Activated CD8-positive, alpha-beta memory T cell treated with anti-CD3 and anti-CD28 coated beads for 1 hour (primary cell): ENCODE measurements around the gene SYCP3.

Source experiments
- DNase-seq, 2 donors: peaks; one replicate each; pipeline ENCODE4 v3.0.0-alpha.2; 2020; ENCODE audit warnings: low read depth in 1 of 2; ENCODE audit errors: extremely low read depth in 1 of 2

SYCP3 gene

DNA sequence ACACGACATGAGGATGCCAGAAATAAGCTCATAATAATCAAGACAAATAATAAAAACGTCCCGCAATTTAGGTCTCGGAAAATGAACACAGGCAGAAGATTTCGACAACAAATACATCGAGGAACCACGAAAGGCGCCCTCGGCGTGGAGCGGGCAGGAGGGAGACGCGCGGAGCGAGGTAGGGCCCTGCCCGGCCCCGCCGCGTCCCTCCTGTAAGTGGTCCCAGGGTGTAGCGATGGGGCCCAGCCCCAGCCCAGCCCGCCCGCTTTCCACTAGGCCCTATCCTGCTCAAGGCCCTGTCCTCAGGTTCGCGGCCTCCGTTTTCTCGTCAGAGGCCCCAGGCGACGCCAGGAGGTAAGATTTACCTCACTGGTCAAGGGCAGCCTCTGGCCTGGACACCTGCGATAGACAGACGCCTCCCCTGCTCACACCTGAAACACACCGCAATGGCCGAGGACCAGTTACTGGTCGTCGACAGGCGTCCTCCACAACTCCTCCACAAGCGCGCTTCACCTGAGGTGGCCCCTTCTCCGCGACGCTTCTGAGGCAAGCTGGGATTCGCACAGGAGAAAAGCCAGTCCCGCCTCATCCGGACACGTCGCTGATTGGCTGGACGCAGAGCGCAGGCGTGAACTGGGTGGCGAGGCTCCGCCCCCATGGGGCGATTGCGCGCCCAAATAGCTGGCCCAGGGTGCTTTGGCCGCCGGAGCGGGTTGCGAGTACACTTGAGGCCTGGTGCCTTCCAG lies at the start of gene SYCP3:
Gene SYCP3 (minus strand): TSS at position 543 of the 746 bp plus-strand sequence. CDS start 1,527 bp downstream, outside the sequence.
- DNase-seq: no peak

DNA sequence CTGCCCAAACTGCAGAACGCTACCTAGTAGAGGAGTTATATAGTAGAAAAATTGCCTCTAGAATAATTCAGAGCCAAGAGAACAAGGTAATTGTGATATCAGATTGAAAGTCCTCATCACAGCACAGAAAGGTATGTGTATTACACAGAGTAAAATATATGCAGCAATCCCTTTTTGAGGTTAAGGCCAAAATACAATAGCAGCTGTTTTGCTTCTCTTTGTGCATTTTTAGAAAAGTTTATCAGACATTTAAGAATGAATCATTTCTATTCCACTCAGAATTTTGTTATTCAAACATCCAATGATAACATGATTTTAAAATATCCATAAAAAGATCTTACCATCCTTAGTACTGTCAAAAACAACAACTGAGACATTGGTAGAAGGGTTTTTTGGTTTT lies 46.4 kb upstream of the SYCP3 start:
- no peak for DNase-seq

DNA sequence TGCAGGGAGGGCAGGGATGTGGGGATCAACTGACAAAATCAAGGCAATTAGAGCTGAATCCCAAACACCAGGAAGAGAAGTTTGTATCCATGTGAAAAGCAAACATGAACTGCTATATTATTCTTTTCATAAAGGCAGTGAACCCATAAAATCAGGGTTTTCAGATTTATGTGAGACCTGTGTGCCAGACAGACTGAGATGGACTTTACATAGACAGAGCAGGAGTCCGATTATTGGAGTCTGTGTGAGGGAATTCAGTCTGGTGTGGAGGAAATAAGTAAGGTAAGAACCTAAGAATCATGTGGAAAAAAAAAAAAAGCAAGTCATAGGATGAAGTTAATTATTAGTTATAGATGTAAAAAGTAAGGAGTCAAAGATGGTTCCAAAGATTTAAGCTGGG lies 45.1 kb upstream of the SYCP3 start:
- no peak for DNase-seq

DNA sequence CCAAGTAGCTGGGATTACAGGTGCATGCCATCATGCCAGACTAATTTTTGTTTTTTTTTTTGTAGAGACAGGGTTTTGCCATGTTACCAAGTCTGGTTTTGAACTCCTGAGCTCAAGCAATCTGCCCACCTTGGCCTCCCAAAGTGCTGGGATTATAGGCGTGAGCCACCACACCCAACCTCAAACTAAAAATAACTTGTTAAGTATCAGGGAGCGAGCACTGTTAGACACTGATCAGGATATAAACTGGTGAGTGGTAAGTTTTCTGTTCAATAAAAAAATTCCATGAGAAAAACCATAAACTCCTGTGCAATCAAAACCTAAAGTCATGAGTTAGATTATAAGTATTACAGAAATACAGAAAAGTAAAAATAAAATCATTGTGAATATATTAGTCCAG lies 44.6 kb upstream of the SYCP3 start:
- DNase-seq: no peak

DNA sequence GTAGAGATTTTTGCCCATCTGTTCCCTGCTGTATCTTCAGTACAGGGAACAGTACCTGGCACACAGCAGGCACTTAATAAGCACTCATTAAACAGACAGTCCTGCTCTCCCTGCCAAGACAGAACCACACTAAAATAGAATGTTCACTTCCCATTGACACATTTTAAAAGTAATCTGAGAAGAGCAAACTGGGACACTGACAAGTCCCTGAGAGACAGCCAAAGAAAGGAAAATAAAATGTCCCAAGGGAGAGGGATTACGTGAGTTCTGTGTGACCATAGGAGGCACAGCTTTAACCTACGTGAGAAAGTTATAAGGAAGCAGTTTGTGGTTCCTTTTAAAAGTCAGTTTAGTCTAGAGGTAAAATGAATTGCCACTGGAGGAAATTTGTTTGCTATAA lies 43.9 kb upstream of the SYCP3 start:
- no peak for DNase-seq

DNA sequence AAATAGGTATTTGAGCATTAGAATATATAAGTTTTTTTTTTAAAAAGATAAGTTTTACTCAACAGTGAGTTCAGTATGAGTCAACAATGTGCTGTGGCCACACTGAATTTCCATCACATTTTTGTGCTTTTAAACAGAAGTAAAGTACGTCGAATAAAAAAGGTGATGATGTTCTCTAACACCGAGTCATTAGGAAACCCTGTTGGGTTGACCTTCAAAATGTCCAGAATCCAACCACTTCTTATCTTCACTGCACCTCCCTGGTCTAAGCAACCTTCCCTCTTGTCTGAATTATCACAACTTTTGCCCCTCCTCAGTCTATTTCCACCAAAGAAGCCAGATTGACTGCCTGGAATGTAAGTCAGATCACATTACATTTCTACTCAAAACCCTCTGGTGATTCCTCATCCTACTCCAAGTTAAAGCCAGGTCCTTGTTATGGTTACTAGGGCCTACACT lies 43.0 kb upstream of the SYCP3 start:
- no peak for DNase-seq

DNA sequence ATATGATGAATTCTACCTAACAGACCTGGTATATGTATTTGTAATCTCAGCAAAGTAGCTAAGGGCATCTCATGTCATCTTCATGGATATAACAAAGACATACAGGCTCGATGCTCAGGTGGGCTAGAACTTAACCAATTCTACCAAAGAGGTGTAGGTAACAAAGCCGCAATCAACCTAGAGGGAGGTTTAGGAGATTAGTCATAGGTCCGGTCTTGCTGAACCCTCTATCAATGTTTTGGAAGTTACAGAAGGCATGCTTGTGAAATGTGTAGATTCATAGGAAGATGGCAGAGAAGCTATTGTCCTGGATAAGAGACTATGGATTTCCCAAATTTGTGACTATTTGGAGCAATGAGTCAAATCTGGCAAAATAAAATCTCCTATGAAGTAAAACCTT lies 42.6 kb upstream of the SYCP3 start:
- DNase-seq: no peak

DNA sequence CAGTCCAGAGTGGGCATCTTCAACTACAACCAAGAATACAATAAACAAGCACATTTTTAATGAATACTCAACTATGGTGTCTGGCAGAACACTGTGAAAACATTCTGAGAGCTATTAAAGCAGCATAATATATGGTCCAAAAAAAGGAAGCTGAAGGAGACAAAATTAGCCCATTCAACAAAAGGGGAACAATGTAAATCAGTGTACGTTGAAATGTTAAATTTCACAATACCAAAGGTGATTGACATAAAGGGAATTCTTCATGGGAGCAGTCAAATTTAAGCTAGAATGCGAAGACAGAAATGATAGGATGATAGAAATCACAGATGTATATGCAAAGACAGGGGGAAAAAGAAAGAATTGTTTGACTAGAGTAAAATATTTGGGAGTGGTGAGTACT lies 41.3 kb upstream of the SYCP3 start:
- DNase-seq: no peak

DNA sequence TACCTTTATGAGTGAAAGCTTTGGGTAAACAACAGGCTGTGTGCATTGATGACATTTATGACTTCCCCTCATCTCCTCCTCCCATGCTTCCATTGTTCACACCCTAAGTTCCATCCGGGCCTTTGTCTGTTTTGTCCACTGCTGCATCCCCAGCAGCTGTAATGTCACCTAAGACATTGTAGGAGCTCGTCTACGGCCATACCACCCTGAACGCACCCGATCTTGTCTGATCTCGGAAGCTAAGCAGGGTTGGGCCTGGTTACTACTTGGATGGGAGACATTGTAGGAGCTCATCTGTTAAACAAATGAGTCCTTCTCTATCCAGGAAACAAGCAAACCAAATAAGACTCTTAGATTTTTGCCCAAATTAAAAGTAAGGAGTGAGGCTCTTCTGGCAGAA lies 40.4 kb upstream of the SYCP3 start:
- DNase-seq: no peak

DNA sequence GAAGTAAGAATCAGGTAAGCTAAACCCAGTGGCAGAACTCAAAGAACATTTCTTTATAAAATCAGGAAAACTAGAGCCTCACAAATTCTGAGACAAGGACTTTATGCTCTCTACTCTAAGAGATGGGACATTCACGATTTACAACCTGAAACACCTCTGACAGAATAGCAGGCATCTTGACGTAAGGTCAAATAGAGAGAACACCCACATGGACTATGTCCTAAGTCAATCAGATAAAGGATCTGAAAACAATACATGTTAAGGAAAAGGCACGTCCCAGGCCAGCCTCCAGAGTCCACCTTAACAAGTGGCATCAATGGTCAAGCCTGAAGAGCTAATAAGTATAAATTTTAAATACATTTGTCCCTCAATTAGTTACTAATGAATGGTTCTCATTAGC lies 39.9 kb upstream of the SYCP3 start:
- no peak for DNase-seq

DNA sequence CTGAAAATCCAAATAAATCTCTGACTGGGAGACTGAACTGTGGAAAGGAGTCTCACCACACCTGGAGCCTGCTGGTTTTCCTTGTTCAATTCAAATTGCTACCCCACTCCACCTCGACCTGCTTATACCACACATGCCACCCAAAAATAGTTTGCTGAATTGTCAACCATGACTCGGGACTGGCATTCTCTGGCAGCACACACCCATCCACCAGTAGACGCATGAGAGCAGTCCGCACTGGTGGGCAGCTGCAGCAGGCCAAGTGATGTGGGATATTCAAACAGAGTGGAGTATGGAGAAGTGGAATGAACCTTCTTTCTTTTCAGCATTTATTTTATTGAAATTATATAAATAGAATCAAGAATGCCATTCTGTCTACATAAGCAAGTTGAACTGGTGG lies 38.7 kb upstream of the SYCP3 start:
- no peak for DNase-seq

DNA sequence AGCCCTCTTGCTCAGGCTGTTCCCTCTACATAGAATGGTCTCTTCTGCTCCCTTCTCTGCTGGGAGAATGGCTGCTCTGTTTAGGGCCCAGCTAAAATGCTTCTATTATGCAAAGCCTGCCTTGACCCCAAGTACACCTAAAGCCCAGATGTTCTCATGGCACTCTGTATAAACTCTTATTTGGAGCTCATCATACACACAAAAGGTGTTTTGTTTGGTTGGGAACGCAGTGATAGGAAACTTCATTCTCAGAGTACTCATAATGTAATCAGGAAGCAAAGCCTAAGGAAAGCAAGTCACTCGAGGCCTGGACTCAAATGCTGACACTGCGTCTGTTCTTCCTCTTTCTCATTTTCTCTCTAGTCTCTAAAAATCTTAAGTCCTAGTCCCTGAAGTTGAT lies 38.2 kb upstream of the SYCP3 start:
- DNase-seq: no peak

DNA sequence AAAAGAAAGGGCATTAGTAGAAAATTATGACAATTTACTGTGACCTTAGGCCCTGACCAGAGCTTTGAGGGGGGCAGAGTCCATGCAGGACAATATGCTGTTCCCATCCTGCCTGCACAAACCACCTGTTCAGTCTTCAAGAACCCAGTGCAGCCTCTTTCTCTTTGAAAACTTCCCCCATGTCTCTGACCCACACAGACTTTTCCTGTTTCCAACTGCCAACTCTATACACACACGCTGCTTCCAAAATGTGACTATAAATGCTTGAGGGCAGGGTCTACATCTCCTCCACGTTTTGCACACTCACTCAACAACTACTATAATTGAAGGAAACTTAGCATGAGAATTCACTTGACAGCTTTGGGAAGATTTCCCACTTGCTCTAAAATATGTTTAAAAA lies 36.6 kb upstream of the SYCP3 start:
- DNase-seq: no peak

DNA sequence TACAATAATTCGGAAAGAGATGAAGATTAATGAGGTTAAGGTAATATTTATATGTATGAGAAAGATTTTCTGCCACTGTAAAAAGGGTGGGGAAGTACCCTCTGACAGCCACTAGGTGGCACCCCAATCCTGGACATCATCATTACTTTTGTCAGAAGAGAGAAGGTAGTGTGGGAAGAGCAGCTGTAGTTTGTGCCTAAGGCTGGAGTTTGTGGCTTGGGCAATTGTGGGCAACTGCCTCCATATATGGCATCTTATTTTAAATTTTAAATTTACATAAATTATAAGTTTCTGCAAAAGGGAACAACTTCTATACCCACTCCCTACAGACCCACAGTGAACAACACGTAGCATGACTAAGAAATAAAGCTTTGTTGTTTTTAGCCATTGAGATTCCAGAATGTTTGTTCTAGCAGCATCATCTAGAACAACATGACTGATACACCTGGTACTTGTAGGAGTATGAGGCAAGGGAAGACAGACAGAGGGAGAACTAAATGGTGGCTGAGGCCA lies 34.4 kb upstream of the SYCP3 start:
- DNase-seq: peak; percentile 26 to 51

DNA sequence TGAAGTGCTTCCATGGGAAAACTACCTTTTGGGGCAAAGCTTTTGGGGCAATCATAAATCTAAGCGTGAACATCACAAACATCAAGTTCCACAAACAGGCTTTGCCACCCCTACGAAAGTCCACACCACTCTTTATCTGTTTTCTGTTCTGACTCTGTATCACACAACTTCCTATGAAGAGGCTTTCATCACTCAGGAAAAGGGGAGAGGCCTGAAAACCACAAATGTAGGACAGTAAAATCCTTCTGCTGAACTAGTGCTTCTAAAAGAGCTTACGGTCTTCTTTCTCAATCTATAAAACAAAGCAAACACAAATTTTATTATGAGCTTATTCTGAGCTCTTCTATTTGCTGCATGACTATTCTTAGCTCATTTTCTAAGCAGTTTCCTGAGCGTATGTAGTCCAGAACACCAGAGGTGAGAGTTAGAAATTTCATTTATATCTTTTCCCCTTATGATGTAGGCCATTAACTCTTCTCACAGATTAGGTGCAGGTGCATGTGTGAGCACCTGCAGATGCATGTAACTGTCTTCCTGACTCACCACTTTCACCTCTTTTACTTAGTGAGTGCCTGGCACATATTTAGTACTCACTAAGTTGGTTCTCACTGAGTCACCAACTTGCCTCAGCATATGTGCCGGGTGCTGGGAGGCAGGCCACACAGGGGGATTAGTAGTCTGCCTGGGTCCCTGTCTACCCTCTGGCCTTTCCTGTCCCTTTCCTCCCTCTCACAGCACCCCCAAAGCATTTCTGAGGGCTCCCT lies 32.9 kb upstream of the SYCP3 start:
- DNase-seq: no peak

DNA sequence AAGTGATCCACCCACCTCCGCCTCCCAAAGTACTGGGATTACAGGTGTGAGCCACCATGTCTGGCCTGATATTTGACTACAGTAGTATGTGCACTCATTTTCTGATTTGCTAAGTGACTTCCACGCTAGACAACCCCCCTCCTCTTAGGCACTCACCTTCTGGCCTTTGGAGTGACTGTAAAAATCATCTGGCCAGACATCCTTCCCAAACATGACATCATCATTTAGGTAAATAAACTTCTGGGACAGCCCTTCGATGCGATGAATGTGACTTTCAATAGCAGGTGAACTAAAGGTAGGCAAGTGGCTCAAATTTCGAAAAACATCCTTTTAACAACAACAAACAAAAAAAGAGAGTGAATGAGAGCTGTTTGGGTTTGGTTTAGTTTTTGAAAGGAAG lies 30.6 kb upstream of the SYCP3 start:
- DNase-seq: no peak

DNA sequence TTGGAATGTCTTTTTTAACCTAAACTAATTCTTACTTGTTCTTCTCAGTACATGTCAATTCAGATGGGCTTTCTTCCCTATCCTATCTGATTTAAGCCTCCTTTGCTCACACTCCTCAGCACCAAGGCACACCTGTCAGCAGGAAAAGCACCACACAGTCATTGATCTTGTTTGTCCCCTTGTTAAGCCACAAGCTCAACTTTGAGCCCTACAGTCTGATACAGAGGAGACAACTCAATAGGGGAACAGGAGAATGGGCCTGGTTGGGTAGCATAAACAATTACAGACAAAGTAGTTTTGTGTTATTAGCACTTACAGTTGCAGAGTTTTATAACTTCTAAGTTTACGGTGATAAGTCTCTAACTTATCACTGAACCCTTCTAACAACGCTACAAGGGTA lies 29.5 kb upstream of the SYCP3 start:
- DNase-seq: no peak

DNA sequence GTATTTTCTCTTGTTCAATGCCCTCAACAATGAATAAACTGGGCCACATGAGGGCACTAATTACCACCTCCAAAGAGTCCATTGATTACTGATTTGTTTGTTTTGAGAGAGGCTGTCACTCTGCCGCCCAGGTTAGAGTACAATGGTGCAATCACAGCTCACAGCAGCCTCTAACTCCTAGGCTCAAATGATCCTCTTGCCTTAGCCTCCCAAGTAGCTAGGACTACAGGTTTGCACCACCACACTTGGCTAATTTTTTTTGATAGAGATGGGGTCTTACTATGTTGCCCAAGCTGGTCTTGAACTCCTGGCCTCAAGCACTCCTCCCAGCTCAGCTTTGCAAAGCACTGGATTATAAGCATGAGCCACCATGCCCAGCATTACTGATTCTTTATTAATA lies 28.3 kb upstream of the SYCP3 start:
- no peak for DNase-seq

DNA sequence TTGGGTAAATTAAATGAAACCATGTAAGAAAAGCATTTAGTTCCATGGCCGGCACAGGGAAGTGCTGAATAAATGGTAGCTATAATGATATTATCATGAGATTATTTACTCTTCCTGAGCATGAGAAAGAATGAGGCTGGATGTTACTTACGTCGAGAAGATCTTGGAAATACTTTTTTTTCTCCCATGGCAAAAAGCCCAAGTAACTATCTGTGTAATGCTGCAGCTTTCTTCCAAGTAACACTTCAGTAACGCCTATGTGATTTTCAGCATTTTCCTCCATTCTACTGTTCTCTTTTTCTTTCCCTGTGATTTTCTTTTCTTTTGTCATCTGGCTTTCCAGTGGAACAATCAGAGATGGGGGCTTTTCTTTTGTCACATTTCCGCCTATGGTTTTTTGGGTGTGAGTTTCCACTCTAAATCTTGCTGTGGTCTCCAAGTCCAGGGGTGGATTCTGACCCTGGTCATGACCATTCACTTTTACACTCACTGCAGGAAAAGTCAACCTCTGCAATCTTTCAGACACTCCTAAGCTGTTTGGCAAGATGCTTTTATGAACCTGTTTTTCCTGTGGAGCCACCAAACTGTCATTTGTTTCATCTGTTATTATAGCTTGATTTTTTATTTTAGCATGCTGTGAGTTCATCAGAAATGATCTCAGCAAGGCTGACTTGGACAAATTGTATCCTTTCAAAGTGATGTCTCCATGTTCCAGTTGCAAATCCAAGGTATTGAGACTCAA lies 25.0 kb upstream of the SYCP3 start:
- DNase-seq: no peak

DNA sequence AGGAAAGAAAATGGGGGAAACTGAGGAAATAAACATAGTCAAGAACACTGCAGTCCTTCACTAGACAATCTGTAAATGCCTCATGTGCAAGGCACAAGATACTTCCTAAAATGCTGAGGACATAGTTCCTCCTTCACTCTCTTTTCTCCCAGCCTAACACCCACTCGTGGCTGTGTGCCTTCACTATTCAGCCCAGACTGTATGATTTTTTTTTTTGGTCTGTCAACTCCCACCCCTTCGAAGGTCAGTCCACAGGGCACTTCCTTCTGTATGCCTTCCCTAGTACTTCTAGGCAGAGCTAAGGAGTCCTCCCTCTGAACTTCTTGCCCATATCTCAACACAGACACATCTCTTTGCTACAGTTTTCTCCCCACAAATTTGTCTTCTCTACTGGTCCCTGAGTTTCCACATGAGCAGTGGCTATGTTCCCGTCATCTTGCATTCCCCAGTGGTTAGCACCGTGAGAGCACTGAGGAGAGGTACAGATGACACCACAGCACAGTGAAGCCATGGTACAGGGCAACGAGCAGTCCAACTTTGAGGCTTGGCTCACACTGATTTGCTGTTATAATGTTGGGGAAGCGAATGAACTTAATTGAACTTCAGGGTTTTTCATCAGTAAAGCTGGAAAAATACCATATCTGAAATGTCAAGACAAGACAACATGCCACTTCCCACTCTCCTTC lies 24.1 kb upstream of the SYCP3 start:
- DNase-seq: no peak

DNA sequence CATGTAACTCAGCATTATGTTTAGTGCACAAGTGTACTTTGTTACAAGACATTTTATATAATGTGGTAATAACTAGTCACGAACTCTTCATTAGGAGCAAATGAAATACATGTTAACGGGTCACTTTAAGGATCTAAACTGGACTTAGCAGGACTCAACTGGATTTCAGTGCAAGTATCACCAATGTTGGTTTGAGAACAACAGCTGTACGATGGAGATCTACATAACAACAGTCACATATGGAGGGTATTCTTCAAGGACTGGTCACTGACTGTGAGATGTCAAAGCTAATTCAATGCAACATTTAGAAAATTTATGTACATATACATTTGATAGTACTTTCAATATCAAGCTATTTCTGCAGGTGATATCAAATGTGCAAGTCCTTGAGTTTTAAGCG lies 22.5 kb upstream of the SYCP3 start:
- no peak for DNase-seq
